NCI-H69 (cell line): ENCODE results near the gene MAPKBP1.
"Not testable (repeated sequence)": the region's sequence is repeated elsewhere in the genome, so short reads cannot be mapped to it uniquely, and the experiment has no call there.

Experiments used
- DNase-seq: peaks from one replicate; lab custom pipeline; 2025; lab: John Stamatoyannopoulos, UW

MAPKBP1 gene

GRCh38 chr15:41827880-41828806 is 53.9 kb downstream of the MAPKBP1 start, which contains the start of gene JMJD7:
TSS of gene JMJD7 (plus strand) at chr15:41828092. CDS start at chr15:41828125, 33 bp downstream.
- peak; percentile 87 for DNase-seq

- DNase-seq: no peak
Observed at GRCh38 chr15:41828807-41829141, 54.5 kb downstream of the MAPKBP1 start.

GRCh38 chr15:41829959-41830646 is 55.8 kb downstream of the MAPKBP1 start:
- no peak for DNase-seq

- not testable (repeated sequence) for DNase-seq
Observed at GRCh38 chr15:41831291-41831690, 57.0 kb downstream of the MAPKBP1 start.

GRCh38 chr15:41832208-41832607 is 57.9 kb downstream of the MAPKBP1 start:
- DNase-seq: no peak

GRCh38 chr15:41832875-41833274 is 58.6 kb downstream of the MAPKBP1 start:
- no peak for DNase-seq

- no peak for DNase-seq
Observed at GRCh38 chr15:41834096-41834495, 59.8 kb downstream of the MAPKBP1 start.

GRCh38 chr15:41836073-41836472 is 61.8 kb downstream of the MAPKBP1 start:
- no peak for DNase-seq

GRCh38 chr15:41836713-41837454 is 62.6 kb downstream of the MAPKBP1 start:
- DNase-seq: no peak

GRCh38 chr15:41838400-41838897 is 64.2 kb downstream of the MAPKBP1 start, which contains the start of gene PLA2G4B:
TSS of gene PLA2G4B (plus strand) at chr15:41838847. CDS start at chr15:41838914, 67 bp downstream.
- DNase-seq: no peak

- DNase-seq: no peak
Observed at GRCh38 chr15:41839781-41840491, 65.7 kb downstream of the MAPKBP1 start.

GRCh38 chr15:41840673-41841072 is 66.4 kb downstream of the MAPKBP1 start:
- DNase-seq: no peak

- no peak for DNase-seq
Observed at GRCh38 chr15:41841131-41841530, 66.8 kb downstream of the MAPKBP1 start.

- no peak for DNase-seq
Observed at GRCh38 chr15:41842229-41842628, 67.9 kb downstream of the MAPKBP1 start.

- DNase-seq: no peak
Observed at GRCh38 chr15:41843571-41843970, 69.3 kb downstream of the MAPKBP1 start.

- DNase-seq: no peak
Observed at GRCh38 chr15:41844814-41845213, 70.5 kb downstream of the MAPKBP1 start.

- DNase-seq: no peak
Observed at GRCh38 chr15:41847206-41847605, 72.9 kb downstream of the MAPKBP1 start.

- DNase-seq: no peak
Observed at GRCh38 chr15:41847981-41848380, 73.7 kb downstream of the MAPKBP1 start.

- no peak for DNase-seq
Observed at GRCh38 chr15:41848631-41849030, 74.3 kb downstream of the MAPKBP1 start.

GRCh38 chr15:41849204-41849603 is 74.9 kb downstream of the MAPKBP1 start:
- DNase-seq: no peak

GRCh38 chr15:41849861-41850260 is 75.6 kb downstream of the MAPKBP1 start:
- DNase-seq: no peak
